Activated gamma-delta T cell treated with Interleukin-2 at 50 U/mL for 16 hours (primary cell): ENCODE data around the gene GNG2.

Source experiments
- DNase-seq: peaks from one replicate; pipeline ENCODE4 v3.0.0-alpha.2; 2020

Gene GNG2

DNA sequence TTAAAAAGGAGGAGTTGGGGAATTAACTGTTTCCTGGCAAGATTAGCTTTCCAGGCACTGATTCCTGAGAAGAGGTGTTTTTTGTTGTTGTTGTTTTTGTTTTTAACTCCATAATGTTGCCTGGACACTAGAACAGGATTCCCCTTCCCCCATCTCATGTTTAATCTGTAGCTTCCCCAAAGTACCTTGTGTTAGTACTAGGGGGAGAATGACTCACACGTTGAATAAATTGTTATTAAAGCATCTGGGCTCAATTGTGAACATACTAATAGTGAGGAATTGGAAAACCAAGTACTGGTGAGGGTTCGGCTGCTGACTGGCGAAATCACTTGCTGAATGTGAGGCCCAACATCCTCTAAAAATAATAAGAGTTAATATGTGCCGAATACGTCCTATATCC is 1.3 kb upstream of the GNG2 start:
- DNase-seq = no peak

DNA sequence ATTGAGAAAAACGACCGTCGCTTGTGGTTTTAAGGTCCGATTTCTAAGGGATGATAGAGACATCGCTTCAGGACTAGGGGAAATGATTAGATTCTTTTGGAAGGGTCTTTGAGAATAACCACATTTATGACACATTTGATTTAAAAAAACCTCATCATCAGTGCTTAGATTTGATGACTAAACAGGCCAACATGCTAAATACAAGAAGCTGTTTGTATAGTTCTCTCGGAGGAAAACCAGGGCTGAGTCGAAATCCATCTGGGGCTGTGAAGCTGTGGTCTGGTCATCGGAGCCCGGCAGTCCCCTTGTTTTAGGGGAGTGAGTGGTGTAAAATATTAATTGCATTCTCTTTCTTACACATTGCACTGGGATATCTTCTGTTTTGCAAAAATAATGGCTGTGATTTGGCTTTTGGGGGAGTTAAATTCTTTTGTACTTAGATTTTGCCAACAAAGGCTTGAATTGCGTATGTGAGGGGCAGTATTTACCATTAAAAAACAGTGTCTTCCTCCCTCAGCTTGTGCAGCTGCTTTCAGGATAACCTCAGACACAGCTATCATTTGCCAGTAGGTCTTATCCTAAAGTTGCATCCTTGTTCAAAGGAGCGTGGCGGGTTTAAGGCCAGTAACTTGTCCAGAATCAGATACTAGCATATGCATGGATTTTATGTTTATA is 550 bp downstream of the GNG2 start:
- DNase-seq = no peak

DNA sequence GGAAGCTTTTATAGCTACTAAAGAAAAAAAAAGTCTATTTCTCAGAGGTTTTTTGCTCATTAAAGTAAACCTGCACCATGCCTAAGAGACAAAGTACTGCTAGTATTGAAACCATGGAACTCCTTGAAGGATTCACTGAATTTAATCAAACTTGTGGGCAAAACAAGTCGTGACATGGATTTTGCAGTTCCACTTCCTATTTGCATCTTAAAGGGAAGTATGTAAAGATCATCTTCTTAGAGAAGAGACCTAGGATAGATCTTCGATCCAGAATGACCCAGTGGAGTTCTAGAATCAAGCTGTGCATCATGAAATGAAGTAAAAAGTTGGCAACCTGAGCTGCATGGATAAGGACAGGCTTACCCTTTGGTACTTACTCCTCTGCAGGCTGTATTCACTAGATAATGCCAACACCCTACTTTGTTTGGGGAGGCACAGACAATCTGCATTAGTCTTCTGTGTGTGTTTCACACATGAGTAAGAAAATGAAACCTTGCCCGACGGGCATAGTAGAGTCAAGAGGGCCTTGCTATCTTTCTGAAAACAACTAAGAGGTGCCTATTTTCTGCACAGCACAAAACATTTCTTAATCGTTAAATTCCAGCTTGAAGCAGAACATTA is 1.9 kb downstream of the GNG2 start:
- DNase-seq = no peak

DNA sequence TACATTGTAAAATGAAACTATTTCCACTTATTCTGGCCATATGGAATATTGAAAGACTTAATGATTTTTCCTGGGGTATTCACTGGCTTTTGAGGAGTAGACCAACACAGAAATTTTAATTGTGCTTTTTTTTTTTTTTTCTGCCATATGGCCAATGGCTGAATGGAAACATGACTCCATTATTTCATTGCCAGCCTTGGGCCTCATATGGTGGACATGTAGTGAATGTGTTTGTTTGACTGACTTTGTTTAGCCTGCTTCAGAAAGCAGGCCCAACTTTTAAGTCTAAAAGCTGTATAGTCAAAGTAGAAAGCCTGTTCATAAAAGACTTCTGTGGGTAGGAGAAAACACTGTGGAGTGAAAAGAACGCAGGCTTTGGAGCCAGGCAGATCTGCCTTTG is 2.4 kb downstream of the GNG2 start:
- no peak for DNase-seq

DNA sequence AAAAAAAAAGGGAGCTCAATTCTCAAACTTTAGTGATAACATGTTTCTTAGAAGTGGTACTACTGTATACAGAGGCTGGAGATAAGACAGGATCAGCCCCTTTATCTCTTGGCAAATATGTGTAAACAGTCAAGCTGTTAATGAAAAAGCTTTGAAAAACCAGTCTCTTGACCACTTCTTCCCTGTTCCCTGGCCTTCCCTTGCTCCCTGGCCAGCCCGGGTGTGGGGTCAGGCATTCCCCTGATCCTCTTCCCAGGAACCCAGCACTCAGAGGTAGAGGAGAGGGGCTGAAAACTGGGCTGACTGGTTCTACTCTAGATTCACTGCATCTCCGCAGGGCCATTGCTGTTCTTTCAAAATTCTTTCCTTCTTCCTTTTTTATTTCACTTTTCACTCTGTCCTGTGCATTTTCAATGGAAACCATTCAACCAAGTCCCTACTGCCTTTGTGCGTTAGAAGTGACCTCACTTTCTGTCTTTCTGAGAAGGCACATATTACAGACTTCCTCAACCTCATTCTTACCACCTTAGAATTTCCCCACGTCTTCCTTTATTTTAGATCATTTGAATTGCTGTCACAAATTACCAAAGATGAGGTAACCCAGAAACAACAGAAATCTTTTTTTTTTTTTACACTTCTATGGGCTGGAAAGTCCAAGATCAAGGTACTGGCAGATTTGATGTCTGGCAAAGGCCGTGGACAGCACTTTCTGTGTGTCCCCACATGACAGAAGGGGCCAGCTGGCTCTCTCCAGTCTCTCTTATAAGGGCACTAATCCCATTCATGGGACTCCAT is 5.7 kb downstream of the GNG2 start:
- DNase-seq = no peak

DNA sequence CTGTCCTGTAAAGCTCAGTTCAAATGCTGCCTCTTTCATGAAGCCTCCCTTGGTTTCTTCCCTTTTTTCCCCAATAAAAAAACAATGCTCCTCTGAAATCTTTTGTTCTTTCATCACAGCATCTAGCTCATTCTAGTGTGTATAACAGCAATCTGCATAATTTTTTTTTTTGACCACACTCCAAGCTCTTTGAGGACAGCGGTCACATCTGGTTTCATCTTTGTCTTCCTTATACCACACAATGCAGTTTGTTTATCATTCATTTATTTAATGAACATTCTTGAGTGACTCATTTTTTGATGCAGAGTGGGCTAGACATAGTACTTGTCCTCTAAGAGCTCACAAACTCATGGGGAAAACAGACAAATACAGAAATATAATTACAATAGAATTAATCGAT is 7.3 kb downstream of the GNG2 start:
- DNase-seq = no peak

DNA sequence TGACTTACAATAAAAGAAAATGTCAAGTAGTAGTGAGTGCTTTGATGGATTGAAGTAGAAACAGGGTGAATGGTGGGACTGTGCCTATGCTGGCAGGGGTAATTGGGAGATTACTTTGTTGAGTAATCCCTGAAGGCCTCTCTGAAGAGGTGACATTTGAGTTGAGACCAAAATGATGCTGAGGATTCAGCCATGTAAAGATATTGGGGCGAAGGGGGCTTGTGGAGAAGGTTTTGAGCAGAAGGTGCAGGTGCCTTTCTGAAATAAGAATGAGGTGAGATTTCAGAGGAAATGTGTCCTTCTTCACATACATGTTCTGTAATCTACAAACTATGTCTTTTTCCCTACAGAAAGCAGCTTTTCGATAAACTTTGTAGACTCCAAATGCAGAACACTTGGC is 8.0 kb downstream of the GNG2 start:
- DNase-seq = no peak

DNA sequence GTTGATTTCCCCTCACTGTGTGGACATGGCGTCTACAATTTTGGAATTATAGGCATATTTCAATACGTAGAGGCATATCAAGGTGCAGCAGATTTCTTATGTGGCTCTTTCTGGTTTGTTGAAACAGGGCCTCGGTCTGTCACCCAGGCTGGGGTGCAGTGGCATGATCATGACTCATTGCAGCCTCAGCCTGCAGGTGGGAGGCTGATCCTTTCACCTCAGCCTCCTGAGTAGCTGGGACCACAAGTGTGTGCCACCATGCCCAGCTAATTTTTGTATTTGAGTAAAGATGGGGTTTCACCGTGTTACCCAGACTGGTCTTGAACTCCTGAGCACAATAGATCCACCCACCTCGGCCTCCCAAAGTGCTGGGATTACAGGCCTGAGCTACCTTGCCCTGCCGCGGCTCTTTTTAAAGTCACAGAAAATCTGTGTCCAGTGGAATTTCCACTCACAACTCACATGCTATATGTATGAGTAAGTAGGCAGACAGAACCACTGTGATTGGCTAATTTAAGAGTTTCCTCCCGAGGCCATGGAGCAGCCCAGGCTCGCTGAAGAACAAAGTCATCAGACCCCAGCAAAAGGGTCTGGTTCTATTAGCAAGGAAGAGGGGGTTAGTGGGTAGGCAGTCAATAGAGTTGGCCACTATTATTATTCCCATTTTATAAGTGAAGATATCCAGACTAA is 9.1 kb downstream of the GNG2 start:
- peak; percentile 39 for DNase-seq

DNA sequence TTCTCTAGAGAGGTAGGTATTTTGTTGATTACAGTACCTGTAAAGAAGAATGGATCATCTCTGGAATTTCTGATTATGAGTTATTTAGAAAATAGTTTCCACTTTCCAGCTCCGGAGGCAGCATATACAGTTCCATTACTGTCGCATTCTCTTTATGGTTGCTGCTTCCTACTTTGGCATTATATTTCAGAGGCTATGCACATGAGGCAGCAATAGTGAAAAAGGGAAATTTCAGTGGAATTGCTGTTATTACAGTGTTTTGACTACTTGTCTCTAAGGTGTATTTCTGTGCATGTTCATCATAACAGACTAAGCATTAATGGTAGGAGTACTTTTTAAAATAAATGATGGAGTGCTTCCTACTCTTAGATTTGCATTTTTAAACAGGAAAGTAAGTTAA is 10.2 kb downstream of the GNG2 start:
- no peak for DNase-seq

DNA sequence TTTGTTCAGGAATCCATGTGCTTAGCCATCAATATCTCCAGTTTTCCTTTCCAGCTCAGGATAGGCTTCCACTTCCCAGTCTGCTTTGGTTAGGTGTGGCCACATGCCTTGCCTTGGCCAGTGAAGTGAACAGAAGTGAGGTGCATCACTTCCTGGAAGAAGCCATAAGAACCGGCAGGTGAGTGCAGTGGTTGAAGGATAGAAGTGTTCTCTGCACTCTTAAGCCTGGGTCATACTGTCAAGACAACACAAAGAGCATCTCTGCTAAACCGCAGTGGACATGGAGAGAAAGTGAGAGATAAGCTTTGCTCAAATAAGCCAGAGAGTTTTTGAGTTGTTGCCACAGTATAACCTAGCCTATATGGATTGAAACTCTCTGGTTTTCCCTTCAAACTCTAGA is 11.4 kb downstream of the GNG2 start:
- DNase-seq = no peak

DNA sequence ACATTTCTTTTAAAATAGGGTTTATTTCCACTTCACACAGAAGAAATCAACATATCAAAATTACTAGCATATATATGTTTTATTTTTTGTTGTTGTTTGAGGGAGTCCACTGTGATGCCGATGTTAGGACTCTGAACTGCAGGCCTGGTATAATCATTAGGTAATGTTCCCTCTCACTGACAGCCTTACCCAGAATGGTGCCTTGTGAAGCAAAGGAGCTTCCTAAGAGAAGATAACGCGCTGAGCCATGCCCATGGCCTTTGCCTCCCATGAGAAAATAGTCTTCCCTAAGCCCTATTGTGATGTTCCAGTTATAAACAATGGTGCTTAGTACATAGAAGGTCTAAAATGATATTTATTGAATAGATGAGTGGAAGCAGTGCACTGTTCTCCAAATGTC is 12.0 kb downstream of the GNG2 start:
- no peak for DNase-seq

DNA sequence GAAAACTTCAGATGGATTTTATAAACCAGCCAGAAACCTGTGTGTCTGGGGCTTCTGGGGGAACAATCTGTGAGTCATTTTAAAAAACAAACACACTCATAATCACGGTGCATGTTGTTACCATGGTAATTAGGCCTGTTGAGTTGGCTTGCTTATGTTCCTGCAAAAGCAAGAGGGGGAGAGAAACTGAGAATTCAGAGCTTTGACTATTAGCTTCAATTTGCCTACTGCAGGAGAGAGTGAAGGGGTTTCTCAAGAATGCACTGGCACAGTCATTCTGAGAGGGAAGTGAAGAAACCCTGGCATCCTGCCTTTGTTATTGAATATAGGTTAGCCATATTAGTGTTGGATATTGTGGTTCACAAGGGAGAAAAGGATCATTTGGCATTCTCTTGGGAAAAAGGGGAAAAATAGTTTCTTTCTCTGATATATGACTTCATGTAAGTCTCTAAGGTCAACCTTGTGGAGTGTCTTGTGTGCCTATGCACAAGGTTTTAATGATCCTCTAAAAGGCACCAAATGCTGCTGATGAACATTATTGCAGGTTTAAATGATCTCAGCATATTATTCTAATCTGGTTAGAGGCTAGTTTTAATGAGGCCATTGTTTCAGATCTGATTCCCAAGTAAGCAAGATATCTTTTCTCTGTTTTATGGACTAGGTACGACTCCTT is 12.9 kb downstream of the GNG2 start:
- DNase-seq = no peak

DNA sequence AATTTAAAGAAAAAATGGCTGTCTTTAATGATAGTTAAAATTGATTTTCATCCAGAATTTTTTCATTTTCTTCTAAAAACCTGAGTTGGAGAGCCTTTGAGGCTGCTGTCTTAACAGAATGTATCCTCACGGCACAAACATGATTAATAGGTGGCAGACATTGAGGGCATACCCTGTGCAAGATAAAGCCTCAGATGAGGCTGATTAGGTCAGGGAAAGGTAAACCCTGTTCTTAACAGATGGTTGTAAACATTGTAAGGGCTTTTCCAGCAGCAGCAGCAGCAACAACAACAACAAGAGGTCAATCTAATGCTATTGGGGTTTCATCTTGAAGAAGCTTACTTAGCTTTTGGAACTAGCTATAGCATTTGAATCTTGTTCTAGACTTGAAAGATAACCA is 17.4 kb downstream of the GNG2 start:
- no peak for DNase-seq

DNA sequence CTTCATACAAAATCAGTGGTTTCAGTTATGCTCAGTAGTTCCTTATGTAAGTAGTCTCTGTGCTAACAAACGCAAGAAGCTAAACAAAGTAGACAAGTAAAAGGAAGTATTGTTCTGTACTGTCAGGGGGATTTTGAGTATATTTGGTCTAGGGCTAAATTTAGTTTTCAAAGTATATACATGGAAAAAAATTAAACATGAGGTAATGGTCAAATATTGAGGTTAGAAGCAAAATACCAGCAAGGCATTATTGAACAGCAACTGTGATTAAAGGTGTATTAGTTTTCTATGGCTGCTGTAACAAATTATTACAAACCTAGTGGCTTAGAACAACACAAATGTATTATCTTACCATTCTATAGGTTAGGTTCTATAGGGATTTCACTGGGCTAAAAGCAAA is 18.8 kb downstream of the GNG2 start:
- no peak for DNase-seq

DNA sequence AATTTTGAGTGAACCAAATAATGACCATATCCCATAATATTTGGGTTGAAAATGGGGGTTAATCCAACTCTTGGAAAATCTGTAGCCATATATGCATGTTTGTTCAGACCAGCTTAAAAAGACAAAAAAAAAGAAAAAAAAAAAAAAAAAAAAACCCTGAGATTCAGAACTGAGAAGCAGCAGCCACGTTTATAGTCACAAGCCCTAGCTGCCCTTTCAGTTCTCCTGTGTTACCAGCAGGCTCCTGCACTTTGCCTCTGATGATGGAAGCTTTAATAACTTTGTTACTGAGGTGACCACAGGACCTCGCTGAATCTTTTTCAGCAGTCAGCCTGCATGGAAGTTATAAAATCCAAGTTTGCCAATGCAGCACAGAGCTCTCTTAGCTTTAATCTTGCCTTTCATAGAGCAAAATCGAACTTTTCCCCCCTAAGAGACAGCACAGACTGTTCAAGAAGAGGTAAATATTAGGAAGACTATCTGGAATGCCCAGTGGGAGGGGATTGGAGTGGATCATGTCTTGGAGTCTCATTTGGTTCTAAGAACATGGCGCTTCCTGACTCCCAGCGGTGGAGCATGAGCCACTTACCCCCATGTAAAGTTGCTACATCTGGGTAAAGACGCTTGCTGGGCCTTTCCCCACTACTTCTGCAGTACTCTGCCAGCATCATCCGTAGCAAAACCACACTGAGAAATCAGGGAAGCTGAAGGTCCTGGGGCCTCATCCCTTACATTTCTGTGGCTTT is 20.6 kb downstream of the GNG2 start:
- DNase-seq = no peak

DNA sequence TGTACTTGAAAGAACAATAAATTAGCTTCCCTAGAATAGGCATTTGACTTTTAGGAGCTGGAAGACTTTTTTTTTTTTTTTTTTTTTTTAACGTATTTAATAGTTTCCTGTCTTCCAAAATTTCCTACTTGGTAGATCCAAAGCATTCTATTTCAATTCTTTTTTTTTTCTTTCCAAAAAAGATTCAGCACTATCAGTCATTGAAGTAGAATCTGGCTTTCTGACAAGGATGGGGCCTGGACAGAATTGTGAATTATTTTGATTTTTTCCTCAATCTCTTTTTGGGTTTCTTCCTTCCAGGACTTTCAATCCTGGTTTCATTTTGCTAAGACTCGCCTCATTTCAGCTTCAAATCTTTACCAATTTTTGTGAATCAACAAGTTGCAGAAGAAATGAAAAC is 21.2 kb downstream of the GNG2 start:
- DNase-seq = no peak

DNA sequence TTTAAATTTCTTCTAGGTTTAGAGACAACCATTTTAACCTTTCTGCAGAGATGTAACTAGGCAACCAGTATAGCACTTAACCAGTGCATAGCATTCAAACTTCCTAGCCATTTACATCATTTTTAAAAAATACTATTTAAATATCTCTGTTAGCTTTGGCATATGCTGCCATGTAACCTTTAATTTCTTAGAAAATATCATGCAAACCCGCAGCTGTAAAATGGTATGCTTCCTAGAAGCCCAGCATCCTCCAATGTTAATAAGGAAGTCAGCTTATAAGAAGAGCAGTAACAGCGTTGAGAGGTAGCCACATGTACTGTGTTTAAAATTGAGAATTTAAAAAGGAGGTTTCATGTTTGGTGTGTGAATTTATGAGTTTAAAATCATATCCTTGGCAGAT is 22.8 kb downstream of the GNG2 start:
- no peak for DNase-seq

DNA sequence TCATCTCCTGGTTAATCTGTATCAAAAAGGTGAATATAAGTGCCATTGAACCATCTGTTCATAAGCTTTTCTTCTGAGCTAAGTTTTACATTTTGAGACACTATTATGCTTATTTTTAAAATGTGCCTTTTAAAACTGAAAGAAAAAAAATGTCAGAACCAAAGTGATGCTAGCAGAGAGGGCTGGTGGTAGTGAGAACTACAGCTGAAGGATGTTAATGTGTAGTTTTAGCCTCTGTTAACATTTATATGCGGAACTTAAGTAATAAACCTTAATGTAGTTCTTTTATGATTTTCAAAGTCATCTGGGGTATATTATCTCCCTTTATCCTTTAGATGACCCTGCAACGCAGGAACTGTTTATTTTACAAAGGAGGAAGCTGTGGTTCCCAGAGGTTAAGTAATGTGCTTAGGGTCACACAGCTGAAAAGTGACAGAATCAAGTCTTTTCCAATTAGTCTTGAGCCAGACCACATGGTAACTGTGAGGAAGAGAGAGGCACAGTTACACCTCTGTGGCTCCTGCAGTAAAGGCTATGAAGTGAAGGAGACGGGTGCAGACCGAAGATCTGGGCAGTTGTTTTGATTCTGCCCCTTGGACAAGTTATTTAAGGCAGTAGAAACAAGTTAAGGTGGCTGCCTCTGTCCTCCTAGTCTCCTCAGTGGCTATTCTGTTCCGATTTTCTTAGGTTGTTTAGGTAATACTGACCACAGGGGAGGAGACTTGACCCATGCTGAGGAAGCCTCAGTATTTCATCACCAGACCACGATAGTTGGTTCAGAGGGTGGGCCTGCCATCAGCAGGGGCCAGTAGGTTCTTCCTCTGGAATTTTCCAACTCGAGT is 23.9 kb downstream of the GNG2 start:
- DNase-seq = no peak

DNA sequence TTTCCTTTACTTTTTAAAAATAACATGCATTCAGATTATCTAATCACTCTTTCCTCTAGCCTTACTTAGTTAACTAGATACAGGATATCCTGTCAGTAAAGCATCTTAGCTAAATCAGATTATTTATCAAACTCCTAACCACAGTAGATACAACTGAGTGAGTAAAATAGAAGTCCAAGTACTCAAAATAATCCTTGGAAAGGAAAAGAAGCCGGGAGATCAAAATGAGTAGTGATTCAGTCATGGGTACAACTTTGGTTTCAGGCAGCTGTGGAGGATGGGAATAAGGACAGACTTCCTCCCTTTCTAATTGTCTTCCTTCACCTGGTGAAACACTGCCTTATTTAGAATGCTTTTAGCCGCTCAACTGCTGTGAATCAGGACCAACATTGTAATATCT is 29.4 kb downstream of the GNG2 start:
- DNase-seq = no peak

DNA sequence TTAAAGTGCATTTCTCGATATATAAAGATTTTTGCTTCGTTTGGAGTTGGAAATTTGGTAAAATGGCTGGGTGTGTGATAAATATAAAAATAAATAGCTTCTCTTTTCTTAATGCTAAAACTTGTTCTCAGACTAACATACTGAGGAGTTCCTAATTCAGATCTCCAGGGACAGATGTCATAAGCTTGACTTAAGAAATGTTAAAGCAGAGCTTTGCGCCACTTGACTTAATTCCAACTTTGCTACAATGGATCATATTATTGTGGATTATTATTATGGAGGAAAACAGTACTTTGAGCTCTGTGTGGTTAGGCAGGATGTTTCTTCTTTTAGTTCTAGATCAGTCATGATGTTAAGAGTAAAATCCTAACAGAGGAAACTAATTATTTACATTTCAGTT is 33.8 kb downstream of the GNG2 start:
- DNase-seq = no peak

DNA sequence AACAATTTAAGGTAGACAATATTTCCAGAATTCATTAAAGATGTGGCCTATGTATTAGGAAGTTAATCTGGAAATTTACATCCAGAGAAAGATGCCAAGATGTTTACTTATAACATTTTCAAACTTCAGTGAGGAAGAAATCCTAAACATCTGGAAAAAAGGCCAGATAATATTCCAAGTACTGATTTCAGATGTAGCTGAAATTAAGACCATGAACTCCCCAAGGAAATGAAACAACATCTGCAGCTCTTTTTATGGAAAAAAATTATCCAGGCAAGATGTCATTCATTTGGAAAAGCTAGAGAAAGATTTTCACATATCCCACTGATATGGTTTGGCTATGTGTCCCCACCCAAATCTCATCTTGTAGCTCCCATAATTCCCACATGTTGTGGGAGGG is 35.0 kb downstream of the GNG2 start:
- no peak for DNase-seq
